Endometrial microvascular endothelial cells (primary cell): ENCODE data around the gene USP17L18. TPM values are rescaled to one million over a fixed set of nuclear protein-coding genes. Genes with fewer than 3 reads are reported as not detected.
"Not testable (repeated sequence)": the region's sequence is repeated elsewhere in the genome, so short reads cannot be mapped to it uniquely, and the experiment has no call there.

Source experiments
- in situ Hi-C: cut with HindIII; loops from 2 replicates; pipeline ENCODE4 v1.10.0; 2017; ENCODE audit warnings: low sequenced_read_pairs, low pct_unique_long_range_greater_than_20kb; ENCODE audit errors: inconsistent ontology term
- total RNA-seq: library from RNA; depleted of rRNA; stranded (reverse); fragments of >200 nt; gene quantifications from one replicate; pipeline ENCODE4 v1.2.3, GENCODE V29; 2015; ENCODE audit errors: inconsistent ontology term

The USP17L18 gene
- not detected for total RNA-seq

GRCh38 chr4:9247953-9248680, at the start of gene USP17L18:
TSS of gene USP17L18 (plus strand) at chr4:9248630. CDS start at chr4:9248630, 0 bp downstream.
- in situ Hi-C loops, result not testable (repeated sequence)

GRCh38 chr4:9210357-9210756, 38.1 kb upstream of the USP17L18 start, which contains the start of gene USP17L10:
TSS of gene USP17L10 (plus strand) at chr4:9210657. CDS start at chr4:9210657, 0 bp downstream.
- in situ Hi-C loops, result not testable (repeated sequence)

- in situ Hi-C loops, result not testable (repeated sequence)
Measured at GRCh38 chr4:9214701-9215100, 33.7 kb upstream of the USP17L18 start.

- in situ Hi-C loops, result not testable (repeated sequence)
Measured at GRCh38 chr4:9215105-9215504, 33.3 kb upstream of the USP17L18 start, which contains the start of gene USP17L11. TSS of gene USP17L11 (plus strand) at chr4:9215405. CDS start at chr4:9215405, 0 bp downstream.

GRCh38 chr4:9219852-9220251, 28.6 kb upstream of the USP17L18 start, which contains the start of gene USP17L12:
TSS of gene USP17L12 (plus strand) at chr4:9220152. CDS start at chr4:9220152, 0 bp downstream.
- in situ Hi-C loops, result not testable (repeated sequence)

- in situ Hi-C loops, result not testable (repeated sequence)
Measured at GRCh38 chr4:9224596-9224995, 23.8 kb upstream of the USP17L18 start, which contains the start of gene USP17L13. TSS of gene USP17L13 (plus strand) at chr4:9224896. CDS start at chr4:9224896, 0 bp downstream.

GRCh38 chr4:9230249-9230648, 18.2 kb upstream of the USP17L18 start:
- in situ Hi-C loops, result not testable (repeated sequence)

GRCh38 chr4:9234085-9234484, 14.3 kb upstream of the USP17L18 start, which contains the start of gene USP17L15:
TSS of gene USP17L15 (plus strand) at chr4:9234385. CDS start at chr4:9234385, 0 bp downstream.
- in situ Hi-C loops, result not testable (repeated sequence)

- in situ Hi-C loops, result not testable (repeated sequence)
Measured at GRCh38 chr4:9238461-9238860, 10.0 kb upstream of the USP17L18 start.

- in situ Hi-C loops, result not testable (repeated sequence)
Measured at GRCh38 chr4:9243579-9243978, 4.9 kb upstream of the USP17L18 start, which contains the start of gene USP17L17. TSS of gene USP17L17 (plus strand) at chr4:9243879. CDS start at chr4:9243879, 0 bp downstream.

- in situ Hi-C loops, result not testable (repeated sequence)
Measured at GRCh38 chr4:9253078-9253477, 4.6 kb downstream of the USP17L18 start, which contains the start of gene USP17L19. TSS of gene USP17L19 (plus strand) at chr4:9253378. CDS start at chr4:9253378, 0 bp downstream.

- in situ Hi-C loops, result not testable (repeated sequence)
Measured at GRCh38 chr4:9257824-9258223, 9.4 kb downstream of the USP17L18 start, which contains the start of gene USP17L20. TSS of gene USP17L20 (plus strand) at chr4:9258124. CDS start at chr4:9258124, 0 bp downstream.

GRCh38 chr4:9262572-9262971, 14.1 kb downstream of the USP17L18 start, which contains the start of gene USP17L21:
TSS of gene USP17L21 (plus strand) at chr4:9262872. CDS start at chr4:9262872, 0 bp downstream.
- in situ Hi-C loops, result not testable (repeated sequence)

GRCh38 chr4:9267319-9267718, 18.9 kb downstream of the USP17L18 start, which contains the start of gene USP17L22:
TSS of gene USP17L22 (plus strand) at chr4:9267619. CDS start at chr4:9267619, 0 bp downstream.
- in situ Hi-C loops, result not testable (repeated sequence)

GRCh38 chr4:9271719-9272118, 23.3 kb downstream of the USP17L18 start:
- in situ Hi-C loops, result not testable (repeated sequence)

Other genes with a start within 250 kb of the USP17L18 start
- gene FAM90A26, start 78.2 kb upstream of the USP17L18 start, total RNA-seq, result not detected
- not detected for gene USP17L10, start 38.0 kb upstream of the USP17L18 start, total RNA-seq
- not detected for gene USP17L11, start 33.2 kb upstream of the USP17L18 start, total RNA-seq
- gene USP17L12, start 28.5 kb upstream of the USP17L18 start, total RNA-seq, result not detected
- not detected for gene USP17L13, start 23.7 kb upstream of the USP17L18 start, total RNA-seq
- not detected for gene USP17L15, start 14.2 kb upstream of the USP17L18 start, total RNA-seq
- gene USP17L17, start 4.8 kb upstream of the USP17L18 start, total RNA-seq, result not detected
- gene USP17L19, start 4.7 kb downstream of the USP17L18 start, total RNA-seq, result not detected
- not detected for gene USP17L20, start 9.5 kb downstream of the USP17L18 start, total RNA-seq
- not detected for gene USP17L21, start 14.2 kb downstream of the USP17L18 start, total RNA-seq
- gene USP17L22, start 19.0 kb downstream of the USP17L18 start, total RNA-seq, result not detected
- not detected for gene USP17L24, start 76.5 kb downstream of the USP17L18 start, total RNA-seq
- not detected for gene USP17L25, start 81.3 kb downstream of the USP17L18 start, total RNA-seq
- gene USP17L26, start 86.0 kb downstream of the USP17L18 start, total RNA-seq, result not detected
- not detected for gene USP17L5, start 90.8 kb downstream of the USP17L18 start, total RNA-seq
- not detected for gene USP17L27, start 95.5 kb downstream of the USP17L18 start, total RNA-seq
- gene USP17L28, start 100.3 kb downstream of the USP17L18 start, total RNA-seq, result not detected
- not detected for gene USP17L29, start 105.0 kb downstream of the USP17L18 start, total RNA-seq
- gene USP17L30, start 114.5 kb downstream of the USP17L18 start, total RNA-seq, result not detected
- gene DEFB131A, start 195.8 kb downstream of the USP17L18 start, total RNA-seq, result not detected